Naive thymus-derived CD4-positive, alpha-beta T cell (primary cell): ENCODE measurements around the gene GIT2. TPM values are rescaled to one million over a fixed set of nuclear protein-coding genes. Genes with fewer than 3 reads are reported as not detected.
"Not testable (repeated sequence)": the region's sequence is repeated elsewhere in the genome, so short reads cannot be mapped to it uniquely, and the experiment has no call there.

ENCODE experiments used
- ATAC-seq: fragments of 150-1000 bp; cut with Tn5 transposase; 2 replicates; pipeline ENCODE4 v1.10.0; 2021; ENCODE audit warnings: mild to moderate bottlenecking, moderate library complexity
- CTCF ChIA-PET: fragments of 350-600 bp; sonication (Branson Sonifier 250); formaldehyde crosslinking; loops from one replicate; lab custom pipeline; 2021; ENCODE audit warnings: antibody characterized with exemption; lab: Charles Lee
- POLR2A ChIA-PET: fragments of 350-600 bp; sonication (Branson Sonifier 250); formaldehyde crosslinking; loops from one replicate; lab custom pipeline; 2021; ENCODE audit warnings: antibody characterized with exemption, inconsistent platforms; lab: Charles Lee
- DNase-seq, 9 donors: peaks; one replicate each; pipeline versions ENCODE4 v3.0.0 to v3.0.0-alpha.2; 2020 to 2022; ENCODE audit warnings: mixed read lengths in 1 of 9
- H3K27ac ChIP-seq: one replicate; pipeline ENCODE4 v1.7.0; 2013; ENCODE audit warnings: mild to moderate bottlenecking, low read depth, low read length, moderate library complexity
- H3K27me3 ChIP-seq, 2 donors: one replicate each; pipeline ENCODE4 v1.7.0; 2013; ENCODE audit warnings: low read length in 2 of 2, mild to moderate bottlenecking in 2 of 2, moderate library complexity in 2 of 2; ENCODE audit not compliant: control insufficient read depth in 2 of 2, insufficient read depth in 2 of 2
- H3K36me3 ChIP-seq, 3 experiments: 1 replicate in 2 of 3; 2 replicates in 1 of 3; pipeline ENCODE4 v1.7.0; 2013; ENCODE audit warnings: low read length in 3 of 3, mild to moderate bottlenecking in 3 of 3, moderate library complexity in 1 of 3; ENCODE audit not compliant: insufficient read depth in 3 of 3, control insufficient read depth in 2 of 3
- H3K4me1 ChIP-seq, 2 donors: one replicate each; pipeline ENCODE4 v1.7.0; 2013; ENCODE audit warnings: low read length in 2 of 2, mild to moderate bottlenecking in 2 of 2, moderate library complexity in 1 of 2; ENCODE audit not compliant: control insufficient read depth in 2 of 2, insufficient read depth in 2 of 2
- H3K4me3 ChIP-seq: 2 replicates; pipeline ENCODE4 v1.7.0; 2013; ENCODE audit warnings: mild to moderate bottlenecking, low read length
- H3K9me3 ChIP-seq, 3 experiments: 1 replicate in 2 of 3; 2 replicates in 1 of 3; pipeline ENCODE4 v1.7.0; 2013; ENCODE audit warnings: low read length in 3 of 3; ENCODE audit not compliant: control insufficient read depth in 2 of 3
- H3K27ac Mint-ChIP-seq, 9 donors: one replicate each; pipeline ENCODE4 v1.8.0; 2020 to 2022; ENCODE audit warnings: mixed read lengths in 9 of 9, mild to moderate bottlenecking in 8 of 9, moderate library complexity in 5 of 9, inconsistent platforms in 2 of 9
- H3K27me3 Mint-ChIP-seq, 5 donors: one replicate each; pipeline ENCODE4 v1.8.0; 2021 to 2022; ENCODE audit warnings: mixed read lengths in 5 of 5, mild to moderate bottlenecking in 1 of 5
- H3K36me3 Mint-ChIP-seq, 5 donors: one replicate each; pipeline ENCODE4 v1.8.0; 2020 to 2022; ENCODE audit warnings: mixed read lengths in 5 of 5, mild to moderate bottlenecking in 3 of 5, inconsistent platforms in 1 of 5
- H3K4me1 Mint-ChIP-seq, 7 donors: one replicate each; pipeline ENCODE4 v1.8.0; 2020 to 2022; ENCODE audit warnings: mixed read lengths in 7 of 7, mild to moderate bottlenecking in 3 of 7, inconsistent platforms in 1 of 7
- H3K4me3 Mint-ChIP-seq, 10 donors: one replicate each; pipeline ENCODE4 v1.8.0; 2020 to 2022; ENCODE audit warnings: mild to moderate bottlenecking in 10 of 10, mixed read lengths in 10 of 10, moderate library complexity in 6 of 10, inconsistent platforms in 2 of 10
- H3K9me3 Mint-ChIP-seq, 11 donors: one replicate each; pipeline ENCODE4 v1.8.0; 2020 to 2022; ENCODE audit warnings: mixed read lengths in 11 of 11, mild to moderate bottlenecking in 4 of 11, inconsistent platforms in 1 of 11, moderate library complexity in 1 of 11
- intact Hi-C, 2 donors: fragments of 100-400 bp; cut with micrococcal nuclease; formaldehyde crosslinking; loops; one replicate each; pipeline ENCODE4 v1.15.1; 2023
- polyA plus RNA-seq, 2 donors: library from polyadenylated mRNA; unstranded; fragments of 300-500 nt; fragmentation: Illumina TruSeq; gene quantifications; one replicate each; pipeline ENCODE4 v1.2.3, GENCODE V29; 2021
- total RNA-seq, 6 experiments: library from RNA in 5 of 6; stranded (reverse) in 5 of 6; gene quantifications; 1 replicate in 5 of 6; 2 replicates in 1 of 6; pipeline ENCODE4 v1.2.3 and lab custom pipeline; 2021 to 2026

GIT2 gene
- total and polyA plus RNA-seq, 7 experiments from 2014 or later: 63.2 to 128 (median 96.4) TPM

DNA sequence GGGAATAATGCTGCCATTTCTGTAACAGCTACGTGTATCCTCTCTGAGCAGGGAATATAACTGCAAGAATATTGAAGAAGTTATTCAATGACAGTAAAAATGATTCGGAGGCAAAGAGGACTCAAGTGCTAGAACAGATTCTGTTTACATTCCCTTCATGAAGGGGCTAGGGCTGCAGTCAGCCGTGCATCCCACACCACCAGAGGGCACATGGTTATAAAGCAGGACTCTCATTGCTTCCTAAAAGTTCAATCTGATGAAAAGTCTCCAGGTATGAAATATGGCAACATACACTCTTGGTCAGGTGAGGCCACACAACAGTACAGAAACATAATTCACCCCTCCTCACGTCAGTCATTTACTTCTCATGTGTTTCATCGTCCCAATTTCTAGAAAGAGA is 62.1 kb downstream of the GIT2 start:
- no peak overlapping the region for H3K4me3 Mint-ChIP-seq
- POLR2A ChIA-PET: no interaction called here
- H3K27me3 Mint-ChIP-seq: no peaks in the 10 kb centered on the region
- ATAC-seq: no peak
- H3K27ac Mint-ChIP-seq: peak overlapping the region in 3 of 9 donors; percentile 8 to 32 (median 25)
- H3K36me3 Mint-ChIP-seq: peaks cover 17 to 55% (median 26%) of the 10 kb centered on the region in 5 donors
- H3K4me3 ChIP-seq: no peak overlapping the region
- no peaks in the 10 kb centered on the region for H3K9me3 Mint-ChIP-seq
- no peaks in the 10 kb centered on the region for H3K4me1 Mint-ChIP-seq
- H3K27me3 ChIP-seq: no peaks in the 10 kb centered on the region
- no peak overlapping the region for H3K27ac ChIP-seq
- H3K9me3 ChIP-seq: no peaks in the 10 kb centered on the region
- no peak for DNase-seq
- peaks cover 19 to 94% (median 21%) of the 10 kb centered on the region in 3 experiments for H3K36me3 ChIP-seq
- intact Hi-C loops: loop anchor here (1.0 kb wide), 1 partner anchor 81 kb away; no protein-coding TSS in a partner anchor
- CTCF ChIA-PET: no interaction called here
- no peaks in the 10 kb centered on the region for H3K4me1 ChIP-seq

DNA sequence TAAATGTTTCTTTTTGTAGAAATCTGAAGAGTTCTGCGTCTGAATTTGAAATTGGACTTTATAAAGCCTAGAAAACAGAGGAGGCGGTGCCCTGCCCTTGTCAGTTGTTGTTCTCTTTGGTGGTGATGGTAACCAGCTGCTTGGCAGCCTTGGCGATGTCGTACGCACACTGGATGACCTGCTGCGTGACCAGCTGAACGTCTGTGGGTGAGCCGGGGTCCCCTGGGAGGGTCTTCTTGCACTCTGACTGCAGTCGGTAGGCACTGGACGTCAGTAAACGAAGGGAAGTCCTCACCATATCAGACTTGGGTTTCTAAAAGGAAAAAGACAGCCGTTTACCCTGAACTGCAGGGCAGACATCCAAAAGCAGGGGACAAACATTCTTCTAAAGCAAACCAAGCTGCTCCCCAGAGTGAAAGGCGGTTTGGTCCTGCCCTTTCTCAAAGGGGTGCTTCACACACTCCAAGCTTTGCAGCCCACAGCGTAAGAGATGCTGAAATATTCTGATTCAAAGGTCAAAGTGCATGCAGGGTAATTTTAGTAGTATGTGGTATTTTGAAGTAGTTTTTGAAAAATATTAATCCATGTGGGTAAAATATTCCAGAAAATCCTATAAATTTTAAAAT is 63.2 kb downstream of the GIT2 start:
- Mint-ChIP-seq H3K4me3 (no peak overlapping the region), H3K36me3 (peaks cover 17 to 46% (median 20%) of the 10 kb centered on the region in 5 donors), H3K9me3 (no peaks in the 10 kb centered on the region), H3K27ac (peak overlapping the region in 1 of 9 donors; percentile 88), H3K4me1 (no peaks in the 10 kb centered on the region), H3K27me3 (no peaks in the 10 kb centered on the region)
- no peak for ATAC-seq
- Histone ChIP-seq H3K4me3 (no peak overlapping the region), H3K9me3 (no peaks in the 10 kb centered on the region), H3K36me3 (peaks cover 14 to 84% (median 21%) of the 10 kb centered on the region in 3 experiments), H3K4me1 (no peaks in the 10 kb centered on the region), H3K27ac (no peak overlapping the region), H3K27me3 (no peaks in the 10 kb centered on the region)
- no peak for DNase-seq
- CTCF ChIA-PET: interaction anchor here (0.6 kb wide), 1 partner anchor 161 kb away, joined by 3 read pairs; no protein-coding TSS in a partner anchor
- POLR2A ChIA-PET: no interaction called here
- intact Hi-C loops: no loop called here

DNA sequence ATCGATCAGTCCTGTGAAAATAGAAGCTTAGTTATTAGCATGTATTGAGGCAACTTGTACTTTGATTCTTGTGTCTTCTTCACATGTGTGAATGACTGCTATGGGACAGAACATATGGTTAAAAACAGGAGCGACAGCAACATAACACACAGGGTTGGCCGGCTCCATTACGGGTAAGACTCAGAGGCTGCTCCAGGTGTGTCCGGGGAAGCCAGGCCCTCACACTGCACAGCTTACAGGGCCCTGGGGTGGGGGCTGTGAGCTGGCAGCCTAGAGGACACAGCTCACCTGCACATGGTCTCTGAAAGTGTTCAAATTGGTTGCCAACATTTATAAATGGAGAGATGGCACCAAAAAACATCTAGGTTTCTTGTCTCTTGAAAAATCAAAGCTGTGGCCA is 65.0 kb downstream of the GIT2 start:
- H3K27me3 ChIP-seq: no peaks in the 10 kb centered on the region
- H3K36me3 ChIP-seq: peaks cover 12 to 76% (median 17%) of the 10 kb centered on the region in 3 experiments
- intact Hi-C loops: no loop called here
- no peak overlapping the region for H3K4me3 Mint-ChIP-seq
- H3K27ac Mint-ChIP-seq: peak overlapping the region in 3 of 9 donors; percentile 6 to 75 (median 36)
- H3K4me1 Mint-ChIP-seq: peaks cover 0 to 3% (median 0%) of the 10 kb centered on the region in 7 donors
- POLR2A ChIA-PET: no interaction called here
- no peaks in the 10 kb centered on the region for H3K4me1 ChIP-seq
- no peaks in the 10 kb centered on the region for H3K9me3 ChIP-seq
- H3K9me3 Mint-ChIP-seq: no peaks in the 10 kb centered on the region
- no peak for DNase-seq
- ATAC-seq: no peak
- CTCF ChIA-PET: no interaction called here
- no peak overlapping the region for H3K27ac ChIP-seq
- H3K36me3 Mint-ChIP-seq: peaks cover 16 to 41% (median 20%) of the 10 kb centered on the region in 5 donors
- H3K4me3 ChIP-seq: no peak overlapping the region
- H3K27me3 Mint-ChIP-seq: no peaks in the 10 kb centered on the region

DNA sequence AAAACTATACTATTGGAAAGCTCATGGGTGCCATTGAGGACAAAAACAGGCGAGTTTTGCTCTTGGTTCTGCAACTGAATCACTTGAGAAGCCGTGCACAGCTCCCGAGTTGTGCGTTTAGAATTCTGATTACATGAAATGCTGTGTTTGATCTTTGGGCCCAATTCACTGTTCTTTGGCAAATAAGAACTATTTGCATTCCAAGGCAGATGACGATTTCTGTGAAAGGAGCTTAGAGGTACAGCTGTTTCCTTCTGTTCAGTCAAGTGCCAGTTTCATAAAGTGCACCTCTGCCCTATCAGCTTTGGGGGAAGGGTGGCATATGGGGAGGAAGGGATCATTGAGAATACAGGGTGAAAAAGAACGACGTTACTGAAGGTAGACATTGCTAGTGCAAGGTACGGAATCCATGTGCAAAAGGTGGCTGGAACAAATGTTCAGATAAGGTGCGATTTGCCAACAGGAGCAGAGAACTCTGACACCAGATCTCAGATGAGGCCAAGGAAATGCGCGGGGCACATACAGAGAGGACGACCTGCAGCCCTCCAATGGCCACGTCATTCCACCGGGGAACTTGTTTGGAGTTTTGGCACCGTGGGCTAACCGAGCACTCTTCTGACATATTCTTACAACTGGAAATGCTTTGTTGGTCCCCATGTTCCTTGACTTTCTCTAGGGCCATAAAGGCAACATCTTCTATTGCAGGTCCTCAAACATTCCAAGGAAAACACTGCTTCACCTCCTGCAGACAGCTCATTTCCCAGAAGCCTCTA is 66.0 kb downstream of the GIT2 start:
- DNase-seq (no peak), ATAC-seq (no peak)
- no peaks in the 10 kb centered on the region for H3K27me3 ChIP-seq
- peaks cover 0 to 3% (median 0%) of the 10 kb centered on the region in 7 donors for H3K4me1 Mint-ChIP-seq
- H3K4me1 ChIP-seq: no peaks in the 10 kb centered on the region
- H3K9me3 ChIP-seq: no peaks in the 10 kb centered on the region
- ChIA-PET CTCF (no interaction called here), POLR2A (interaction anchor here (1.0 kb wide), 1 partner anchor 11 kb away, joined by 4 read pairs; no protein-coding TSS in a partner anchor)
- no peaks in the 10 kb centered on the region for H3K27me3 Mint-ChIP-seq
- peaks cover 12 to 67% (median 17%) of the 10 kb centered on the region in 3 experiments for H3K36me3 ChIP-seq
- no peak overlapping the region for H3K4me3 ChIP-seq
- H3K9me3 Mint-ChIP-seq: no peaks in the 10 kb centered on the region
- intact Hi-C loops: no loop called here
- peaks cover 12 to 34% (median 13%) of the 10 kb centered on the region in 5 donors for H3K36me3 Mint-ChIP-seq
- H3K27ac ChIP-seq: no peak overlapping the region
- H3K27ac Mint-ChIP-seq: peak overlapping the region in 4 of 9 donors; percentile 7 to 26 (median 26)
- no peak overlapping the region for H3K4me3 Mint-ChIP-seq

DNA sequence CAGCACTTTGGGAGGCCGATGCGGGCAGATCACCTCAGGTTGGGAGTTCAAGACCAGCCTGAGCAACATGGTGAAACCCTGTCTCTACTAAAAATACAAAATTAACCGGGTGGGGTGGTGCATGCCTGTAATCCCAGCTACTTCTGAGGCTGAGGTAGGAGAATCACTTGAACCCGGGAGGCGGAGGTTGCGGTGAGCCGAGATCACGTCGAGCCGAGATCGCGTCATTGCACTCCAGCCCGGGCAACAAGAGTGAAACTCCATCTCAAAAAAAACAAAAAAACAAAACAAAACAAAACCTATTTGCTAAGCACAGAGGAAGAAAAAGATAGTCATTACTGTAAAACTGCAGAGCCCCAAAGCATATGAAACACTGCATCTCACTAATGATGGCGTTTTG is 66.8 kb downstream of the GIT2 start:
- H3K36me3 Mint-ChIP-seq: peaks cover 12 to 34% (median 13%) of the 10 kb centered on the region in 5 donors
- POLR2A ChIA-PET: interaction anchor here (1.0 kb wide), 1 partner anchor 12 kb away, joined by 4 read pairs; no protein-coding TSS in a partner anchor
- H3K4me3 ChIP-seq, ATAC-seq, H3K27me3 Mint-ChIP-seq, H3K9me3 ChIP-seq, H3K9me3 Mint-ChIP-seq, H3K4me1 Mint-ChIP-seq, intact Hi-C loops, CTCF ChIA-PET, H3K4me3 Mint-ChIP-seq, H3K27me3 ChIP-seq, DNase-seq, H3K4me1 ChIP-seq, H3K27ac ChIP-seq: not testable (repeated sequence)
- peaks cover 12 to 62% (median 17%) of the 10 kb centered on the region in 3 experiments for H3K36me3 ChIP-seq
- peak overlapping the region in 2 of 9 donors; percentile 5 to 26 for H3K27ac Mint-ChIP-seq

DNA sequence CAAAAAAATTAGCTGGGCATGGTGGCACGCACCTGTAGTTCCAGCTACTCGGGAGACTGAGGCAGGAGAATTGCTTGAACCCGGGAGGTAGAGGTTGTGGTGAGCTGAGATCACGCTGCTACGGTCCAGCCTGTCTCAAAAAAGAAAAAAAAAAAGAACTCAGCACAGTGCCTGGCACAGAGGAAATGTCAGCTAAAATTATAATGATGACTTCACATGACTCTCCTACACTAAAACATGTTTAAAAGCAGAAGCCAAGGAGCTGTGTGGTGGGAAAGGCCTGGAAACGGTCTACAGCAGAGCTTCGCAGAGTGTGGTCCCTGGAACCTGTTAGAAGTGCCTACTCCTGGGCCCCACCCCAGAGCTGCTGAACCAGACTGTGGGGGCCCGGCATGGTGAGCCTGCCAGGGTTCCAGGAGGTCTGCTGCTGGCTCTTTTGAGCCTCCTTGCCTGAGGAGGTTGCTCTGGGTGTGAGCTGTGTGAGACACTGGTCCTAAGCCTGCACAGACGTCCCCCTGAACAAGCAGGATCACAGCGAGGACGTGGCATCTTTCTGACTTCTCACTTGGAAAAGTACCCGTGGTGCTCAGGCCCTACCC is 68.0 kb downstream of the GIT2 start:
- Histone ChIP-seq H3K27me3 (no peaks in the 10 kb centered on the region), H3K4me3 (no peak overlapping the region), H3K9me3 (no peaks in the 10 kb centered on the region), H3K36me3 (peaks cover 8 to 50% (median 17%) of the 10 kb centered on the region in 3 experiments), H3K27ac (no peak overlapping the region), H3K4me1 (no peaks in the 10 kb centered on the region)
- intact Hi-C loops: no loop called here
- H3K9me3 Mint-ChIP-seq: no peaks in the 10 kb centered on the region
- no peak for ATAC-seq
- peaks cover 0 to 3% (median 0%) of the 10 kb centered on the region in 7 donors for H3K4me1 Mint-ChIP-seq
- CTCF ChIA-PET: interaction anchor here (0.5 to 2.3 kb wide), 6 partner anchors 9 to 137 kb away, joined by 3 to 11 read pairs (median 6); no protein-coding TSS in a partner anchor
- POLR2A ChIA-PET: no interaction called here
- H3K27ac Mint-ChIP-seq: peak overlapping the region in 4 of 9 donors; percentile 4 to 83 (median 59)
- DNase-seq: no peak
- no peaks in the 10 kb centered on the region for H3K27me3 Mint-ChIP-seq
- H3K4me3 Mint-ChIP-seq: no peak overlapping the region
- H3K36me3 Mint-ChIP-seq: peaks cover 7 to 27% (median 13%) of the 10 kb centered on the region in 5 donors
